ENCODE measurements around the gene PMM2.

PMM2 gene

GRCh38 chr16:8853611-8854010 lies 56.0 kb downstream of the PMM2 start:
- H3K27ac ChIP-seq, result no peak overlapping the region
- DNase-seq, result no peak

GRCh38 chr16:8854298-8854948 lies 56.8 kb downstream of the PMM2 start:
- Histone ChIP-seq H3K4me3 (ENCODE audit: low read depth, low read length) (no peak overlapping the region), H3K9me3 (ENCODE audit: severe bottlenecking) (no peaks in the 10 kb centered on the region), H3K27ac (no peak overlapping the region), H3K27me3 (ENCODE audit: insufficient read depth, low read depth, severe bottlenecking) (no peaks in the 10 kb centered on the region), H3K36me3 (peaks cover 68% of the 10 kb centered on the region)
- no peak for TF ChIP-seq CTCF (IDR thresholded peaks at IDR 0.05; ENCODE audit: low read depth, low read length)
- no peak for DNase-seq

More at GRCh38 chr16:8853611-8854010, 56.0 kb downstream of the PMM2 start:
- Histone ChIP-seq H3K36me3 (peaks cover 69% of the 10 kb centered on the region), H3K9me3 (ENCODE audit: severe bottlenecking) (no peaks in the 10 kb centered on the region), H3K27me3 (ENCODE audit: insufficient read depth, low read depth, severe bottlenecking) (no peaks in the 10 kb centered on the region), H3K4me3 (ENCODE audit: low read depth, low read length) (no peak overlapping the region)
- no peak for TF ChIP-seq CTCF (IDR thresholded peaks at IDR 0.05; ENCODE audit: low read depth, low read length)

GRCh38 chr16:8855051-8855786 lies 57.6 kb downstream of the PMM2 start:
- peaks cover 69% of the 10 kb centered on the region for H3K36me3 ChIP-seq
- no peaks in the 10 kb centered on the region for H3K9me3 ChIP-seq (ENCODE audit: severe bottlenecking)
- H3K4me3 ChIP-seq (ENCODE audit: low read depth, low read length), result no peak overlapping the region
- TF ChIP-seq CTCF (IDR thresholded peaks at IDR 0.05; ENCODE audit: low read depth, low read length), result 0 out of 2 replicates have a peak, but pooled peaks have one; percentile 7
- no peak overlapping the region for H3K27ac ChIP-seq
- no peaks in the 10 kb centered on the region for H3K27me3 ChIP-seq (ENCODE audit: insufficient read depth, low read depth, severe bottlenecking)
- no peak for DNase-seq

- no peak for TF ChIP-seq CTCF (IDR thresholded peaks at IDR 0.05; ENCODE audit: low read depth, low read length)
- no peaks in the 10 kb centered on the region for H3K27me3 ChIP-seq (ENCODE audit: insufficient read depth, low read depth, severe bottlenecking)
- H3K4me3 ChIP-seq (ENCODE audit: low read depth, low read length), result no peak overlapping the region
These were observed 58.3 kb downstream of the PMM2 start for GRCh38 chr16:8855972-8856371.

GRCh38 chr16:8858994-8859912 lies 61.6 kb downstream of the PMM2 start:
- no peak for DNase-seq
- Histone ChIP-seq H3K4me3 (ENCODE audit: low read depth, low read length) (no peak overlapping the region), H3K9me3 (ENCODE audit: severe bottlenecking) (no peaks in the 10 kb centered on the region), H3K27ac (no peak overlapping the region), H3K36me3 (peaks cover 67% of the 10 kb centered on the region), H3K27me3 (ENCODE audit: insufficient read depth, low read depth, severe bottlenecking) (no peaks in the 10 kb centered on the region)
- TF ChIP-seq CTCF (IDR thresholded peaks at IDR 0.05; ENCODE audit: low read depth, low read length), result no peak

More at GRCh38 chr16:8855972-8856371, 58.3 kb downstream of the PMM2 start:
- Histone ChIP-seq H3K27ac (no peak overlapping the region), H3K9me3 (ENCODE audit: severe bottlenecking) (no peaks in the 10 kb centered on the region), H3K36me3 (peaks cover 64% of the 10 kb centered on the region)
- no peak for DNase-seq
